WTC11 (cell line): ENCODE results near the gene PTPN21.

Experiments used
- CTCF ChIP-seq: fragments of 200-600 bp; IDR thresholded peaks from 2 replicates; pipeline ENCODE4 v1.8.0; 2022; ENCODE audit warnings: antibody characterized with exemption
- ELF4 ChIP-seq: sonication (generic); formaldehyde crosslinking; IDR thresholded peaks from 2 replicates; pipeline ENCODE4 v1.8.1; 2022; ENCODE audit warnings: low read depth, mild to moderate bottlenecking, moderate library complexity, missing genetic modification reagents

GRCh38 chr14:88572117-88572516, 17.3 kb upstream of the PTPN21 start:
- TF ChIP-seq ELF4 (no peak), CTCF (no peak)
